Keratinocyte (primary cell): ENCODE results near the gene ZNF883. TPM values are rescaled to one million over a fixed set of nuclear protein-coding genes. Genes with fewer than 3 reads are reported as not detected.

Experiments used
- DNase-seq: peaks from one replicate; pipeline ENCODE4 v3.0.0-alpha.2; 2011; ENCODE audit warnings: low read depth, missing footprints, low spot score
- FAIRE-seq: peaks from 2 replicates; lab custom pipeline; 2011; peaks lifted over from hg19 to GRCh38; lab: Jason Lieb, UNC
- H2AFZ ChIP-seq: 2 replicates; pipeline ENCODE4 v1.6.0; 2012; ENCODE audit warnings: low read length, control low read depth, inconsistent platforms; ENCODE audit not compliant: control insufficient read depth
- H3K27ac ChIP-seq: 2 replicates; pipeline ENCODE4 v1.5.1; 2011; ENCODE audit warnings: low read length; ENCODE audit not compliant: control insufficient read depth, insufficient read depth
- H3K27me3 ChIP-seq: 3 replicates; pipeline ENCODE4 v1.6.0; 2011; ENCODE audit warnings: low read length; ENCODE audit not compliant: control insufficient read depth, insufficient read depth; ENCODE audit errors: extremely low read depth
- H3K36me3 ChIP-seq, 2 experiments: 2 replicates in 1 of 2; 3 replicates in 1 of 2; pipeline ENCODE4 v1.5.1; 2011; ENCODE audit warnings: low read length in 2 of 2, mild to moderate bottlenecking in 1 of 2; ENCODE audit not compliant: control insufficient read depth in 2 of 2, insufficient read depth in 2 of 2; ENCODE audit errors: extremely low read depth in 1 of 2
- H3K4me1 ChIP-seq: 3 replicates; pipeline ENCODE4 v1.5.1; 2011; ENCODE audit warnings: low read length; ENCODE audit not compliant: control insufficient read depth, insufficient read depth; ENCODE audit errors: extremely low read depth
- H3K4me2 ChIP-seq: 3 replicates; pipeline ENCODE4 v1.6.0; 2011; ENCODE audit warnings: low read depth, low read length; ENCODE audit not compliant: control insufficient read depth, insufficient read depth; ENCODE audit errors: extremely low read depth
- H3K4me3 ChIP-seq, 3 experiments: fragments of 200-600 bp in 1 of 3; sonication (generic) in 1 of 3; 2 replicates in 2 of 3; 3 replicates in 1 of 3; pipeline ENCODE4 v1.5.1; 2011 to 2016; ENCODE audit warnings: low read length in 3 of 3, mild to moderate bottlenecking in 3 of 3, control low read depth in 2 of 3, inconsistent platforms in 1 of 3, low read depth in 1 of 3, mixed read lengths in 1 of 3, mixed run types in 1 of 3, moderate library complexity in 1 of 3; ENCODE audit not compliant: control insufficient read depth in 2 of 3, insufficient read depth in 2 of 3; ENCODE audit errors: extremely low read depth in 1 of 3
- H3K79me2 ChIP-seq: 2 replicates; pipeline ENCODE4 v1.6.0; 2012; ENCODE audit warnings: low read length; ENCODE audit not compliant: control insufficient read depth, insufficient read depth
- H3K9ac ChIP-seq: 3 replicates; pipeline ENCODE4 v1.6.0; 2011; ENCODE audit warnings: low read length; ENCODE audit not compliant: control insufficient read depth, insufficient read depth; ENCODE audit errors: extremely low read depth
- H3K9me1 ChIP-seq: 3 replicates; pipeline ENCODE4 v1.6.0; 2011; ENCODE audit warnings: low read length; ENCODE audit not compliant: control insufficient read depth, insufficient read depth; ENCODE audit errors: extremely low read depth
- H3K9me3 ChIP-seq: 2 replicates; pipeline ENCODE4 v1.5.1; 2012; ENCODE audit warnings: low read depth, low read length; ENCODE audit not compliant: control insufficient read depth
- H4K20me1 ChIP-seq: 3 replicates; pipeline ENCODE4 v1.6.0; 2011; ENCODE audit warnings: low read length; ENCODE audit not compliant: control insufficient read depth, insufficient read depth; ENCODE audit errors: extremely low read depth
- EZH2 ChIP-seq: IDR thresholded peaks from one replicate; pipeline ENCODE4 v1.6.1; 2012; ENCODE audit warnings: inconsistent platforms, mild to moderate bottlenecking, low read length, moderate library complexity
- dilution Hi-C: fragments of 300-500 bp; cut with MboI; formaldehyde crosslinking; loops from one replicate; pipeline ENCODE4 v1.7.0; 2020; ENCODE audit warnings: low sequenced_read_pairs; ENCODE audit not compliant: extremely low pct_ligation_motif_present
- polyA plus RNA-seq, 5 experiments: library from polyadenylated mRNA; depleted of rRNA in 3 of 5; stranded (reverse) in 3 of 5; stranded (forward) in 1 of 5; unstranded in 1 of 5; fragments of >200 nt; gene quantifications; 1 replicate in 1 of 5; 2 replicates in 3 of 5; 3 replicates in 1 of 5; pipeline versions ENCODE4 v1.2.1 to v1.2.3, GENCODE V29; 2011 to 2012; ENCODE audit warnings: missing spikeins in 2 of 5, low read depth in 1 of 5, low replicate concordance in 1 of 5
- TF ChIP-seq, protein P1 (sequence below), 3 experiments: IDR thresholded peaks in 1 of 3; conservative IDR thresholded peaks in 1 of 3; optimal IDR thresholded peaks in 1 of 3; 2 replicates in 2 of 3; 3 replicates in 1 of 3; pipeline versions ENCODE3 to v1.5.1; 2011; ENCODE audit warnings: low read length in 3 of 3, mild to moderate bottlenecking in 3 of 3, moderate library complexity in 2 of 3, control low read depth in 1 of 3, inconsistent platforms in 1 of 3; ENCODE audit not compliant: insufficient read depth in 2 of 3; ENCODE audit errors: extremely low read depth in 1 of 3

ZNF883 gene
- polyA plus RNA-seq, 1 donor (not counting 4 experiments of a cell fraction or from before 2014, with no cell fraction given): 0.98 TPM

DNA sequence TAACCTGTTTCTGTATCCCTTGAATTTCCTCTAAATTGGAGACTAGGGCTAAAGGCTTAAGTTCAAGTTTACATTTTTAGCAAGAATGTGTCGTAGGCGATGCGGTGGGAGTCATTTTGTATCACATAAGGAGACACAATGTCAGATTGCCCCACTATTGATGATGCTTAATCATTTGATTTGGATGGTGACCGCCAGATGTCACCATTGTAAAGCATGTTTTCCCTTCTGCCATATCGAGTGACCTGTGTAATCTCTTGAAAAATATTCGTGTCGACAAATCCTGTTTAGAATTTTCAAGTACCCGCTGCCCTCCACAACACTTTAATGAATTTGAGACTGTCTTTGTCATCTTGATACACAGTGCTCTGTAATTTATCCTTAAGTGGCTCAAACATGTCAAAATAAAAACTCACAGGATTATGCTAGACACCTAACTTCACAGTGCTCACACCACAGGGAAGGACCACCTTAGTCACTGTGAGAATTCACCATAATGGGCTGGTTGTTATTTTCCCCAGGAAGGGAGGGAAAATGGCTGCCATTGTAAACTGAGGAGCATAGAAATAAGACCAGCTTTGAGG is 86.8 kb downstream of the ZNF883 start:
- H3K79me2 ChIP-seq: no peaks in the 10 kb centered on the region
- H3K9ac ChIP-seq: no peak overlapping the region
- TF ChIP-seq, protein P1, sequence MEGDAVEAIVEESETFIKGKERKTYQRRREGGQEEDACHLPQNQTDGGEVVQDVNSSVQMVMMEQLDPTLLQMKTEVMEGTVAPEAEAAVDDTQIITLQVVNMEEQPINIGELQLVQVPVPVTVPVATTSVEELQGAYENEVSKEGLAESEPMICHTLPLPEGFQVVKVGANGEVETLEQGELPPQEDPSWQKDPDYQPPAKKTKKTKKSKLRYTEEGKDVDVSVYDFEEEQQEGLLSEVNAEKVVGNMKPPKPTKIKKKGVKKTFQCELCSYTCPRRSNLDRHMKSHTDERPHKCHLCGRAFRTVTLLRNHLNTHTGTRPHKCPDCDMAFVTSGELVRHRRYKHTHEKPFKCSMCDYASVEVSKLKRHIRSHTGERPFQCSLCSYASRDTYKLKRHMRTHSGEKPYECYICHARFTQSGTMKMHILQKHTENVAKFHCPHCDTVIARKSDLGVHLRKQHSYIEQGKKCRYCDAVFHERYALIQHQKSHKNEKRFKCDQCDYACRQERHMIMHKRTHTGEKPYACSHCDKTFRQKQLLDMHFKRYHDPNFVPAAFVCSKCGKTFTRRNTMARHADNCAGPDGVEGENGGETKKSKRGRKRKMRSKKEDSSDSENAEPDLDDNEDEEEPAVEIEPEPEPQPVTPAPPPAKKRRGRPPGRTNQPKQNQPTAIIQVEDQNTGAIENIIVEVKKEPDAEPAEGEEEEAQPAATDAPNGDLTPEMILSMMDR (optimal IDR thresholded peaks at IDR 0.05 in 1 of 3, IDR thresholded peaks at IDR 0.05 in 1 of 3, conservative IDR thresholded peaks at IDR 0.05 in 1 of 3; ENCODE audit: extremely low read depth in 1 of 3, insufficient read depth in 2 of 3, low read length in 3 of 3): peak; percentile 34 to 67 (median 42)
- no peak for TF ChIP-seq EZH2
- H3K4me3 ChIP-seq: no peak overlapping the region
- H3K4me2 ChIP-seq: no peak overlapping the region
- no peaks in the 10 kb centered on the region for H3K9me1 ChIP-seq
- H4K20me1 ChIP-seq: no peaks in the 10 kb centered on the region
- no peaks in the 10 kb centered on the region for H3K4me1 ChIP-seq
- no peaks in the 10 kb centered on the region for H3K9me3 ChIP-seq
- no peaks in the 10 kb centered on the region for H3K36me3 ChIP-seq
- DNase-seq (no peak), FAIRE-seq (no peak)
- peaks cover 3% of the 10 kb centered on the region for H3K27me3 ChIP-seq
- dilution Hi-C loops: no loop called here
- H2AFZ ChIP-seq: no peak overlapping the region
- no peak overlapping the region for H3K27ac ChIP-seq

DNA sequence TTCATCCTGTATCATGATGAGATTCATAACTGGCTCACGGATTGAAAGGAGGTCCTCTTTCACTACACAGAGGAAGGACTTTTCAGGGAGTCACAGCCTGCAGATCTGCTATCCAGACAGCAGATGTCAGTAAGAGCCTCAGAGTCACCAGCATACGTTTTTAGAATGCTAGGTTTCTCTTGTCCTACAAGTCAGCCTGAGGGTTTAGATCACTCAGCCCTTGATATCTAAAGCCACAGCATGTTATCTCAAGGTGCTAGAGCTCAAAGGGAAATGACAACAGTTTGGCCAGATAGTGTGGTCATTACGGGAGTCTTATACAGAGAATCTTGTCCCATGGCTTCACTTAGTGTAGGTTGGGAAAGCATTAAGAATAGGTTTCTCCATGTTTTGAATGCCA is 90.4 kb downstream of the ZNF883 start:
- no peaks in the 10 kb centered on the region for H3K9me1 ChIP-seq
- DNase-seq (no peak), FAIRE-seq (peak; percentile 93)
- H3K4me1 ChIP-seq: peaks cover 13% of the 10 kb centered on the region
- H3K36me3 ChIP-seq: no peaks in the 10 kb centered on the region
- H3K4me3 ChIP-seq: no peak overlapping the region
- peaks cover 3% of the 10 kb centered on the region for H3K27me3 ChIP-seq
- H3K27ac ChIP-seq: no peak overlapping the region
- no peak overlapping the region for H2AFZ ChIP-seq
- H3K9me3 ChIP-seq: no peaks in the 10 kb centered on the region
- H3K9ac ChIP-seq: no peak overlapping the region
- no peak for TF ChIP-seq EZH2
- TF ChIP-seq, protein P1 (optimal IDR thresholded peaks at IDR 0.05 in 1 of 3, IDR thresholded peaks at IDR 0.05 in 1 of 3, conservative IDR thresholded peaks at IDR 0.05 in 1 of 3; ENCODE audit: extremely low read depth in 1 of 3, insufficient read depth in 2 of 3, low read length in 3 of 3): peak; percentile 65 to 79 (median 71)
- no peaks in the 10 kb centered on the region for H3K79me2 ChIP-seq
- dilution Hi-C loops: no loop called here
- no peak overlapping the region for H3K4me2 ChIP-seq
- H4K20me1 ChIP-seq: no peaks in the 10 kb centered on the region
